Ureter (tissue), 1 donor: ENCODE data around the gene ABCC5. TPM values are rescaled to one million over a fixed set of nuclear protein-coding genes. Genes with fewer than 3 reads are reported as not detected.
A peak's percentile ranks its signal among the peaks of the same experiment; 100 is the strongest.
"Not testable (repeated sequence)": the region's sequence is repeated elsewhere in the genome, so short reads cannot be mapped to it uniquely, and the experiment has no call there.

Experiments used
- DNase-seq: peaks from one replicate; pipeline ENCODE4 v3.0.0-alpha.2; 2020; ENCODE audit warnings: low spot score
- total RNA-seq: library from RNA; stranded (reverse); gene quantifications from one replicate; pipeline ENCODE4 v1.2.4, GENCODE V29; 2023
- donor health status: DM: yes; HTN: yes; CAD: no.

The ABCC5 gene
- total RNA-seq = 119 TPM

- peak; percentile 94 for DNase-seq
These were observed at the start of gene ABCC5 for GRCh38 chr3:184017672-184018423. ABCC5 (minus strand) TSS chr3:184017884; CDS start chr3:184014392, 3,492 bp downstream.

GRCh38 chr3:184066211-184066610 is 48.5 kb upstream of the ABCC5 start:
- no peak for DNase-seq

GRCh38 chr3:184062637-184063036 is 45.0 kb upstream of the ABCC5 start:
- no peak for DNase-seq

GRCh38 chr3:184059424-184059823 is 41.7 kb upstream of the ABCC5 start:
- no peak for DNase-seq

- DNase-seq = no peak
These were observed 40.3 kb upstream of the ABCC5 start for GRCh38 chr3:184058029-184058428.

- DNase-seq = no peak
These were observed 35.1 kb upstream of the ABCC5 start, which contains the start of gene HTR3C for GRCh38 chr3:184052767-184053166. HTR3C (plus strand) TSS chr3:184053047; CDS start chr3:184053081, 34 bp downstream.

- no peak for DNase-seq
These were observed 32.6 kb upstream of the ABCC5 start for GRCh38 chr3:184050217-184050847.

GRCh38 chr3:184045995-184046394 is 28.3 kb upstream of the ABCC5 start:
- no peak for DNase-seq

- no peak for DNase-seq
These were observed 24.9 kb upstream of the ABCC5 start for GRCh38 chr3:184042617-184043016.

- DNase-seq = no peak
These were observed 22.3 kb upstream of the ABCC5 start for GRCh38 chr3:184040010-184040409.

GRCh38 chr3:184039414-184039813 is 21.7 kb upstream of the ABCC5 start:
- DNase-seq = no peak

GRCh38 chr3:184038307-184038706 is 20.6 kb upstream of the ABCC5 start:
- DNase-seq = not testable (repeated sequence)

GRCh38 chr3:184037816-184038215 is 20.1 kb upstream of the ABCC5 start:
- no peak for DNase-seq

GRCh38 chr3:184031187-184031792 is 13.6 kb upstream of the ABCC5 start, which contains the start of gene HTR3D:
HTR3D (plus strand) TSS chr3:184031742; CDS start chr3:184031742, 0 bp downstream.
- DNase-seq = no peak

- no peak for DNase-seq
These were observed 12.9 kb upstream of the ABCC5 start for GRCh38 chr3:184030536-184030935.

GRCh38 chr3:184029443-184029842 is 11.8 kb upstream of the ABCC5 start:
- DNase-seq = no peak

GRCh38 chr3:184028275-184028890 is 10.7 kb upstream of the ABCC5 start:
- DNase-seq = not testable (repeated sequence)

GRCh38 chr3:184025256-184025655 is 7.6 kb upstream of the ABCC5 start:
- DNase-seq = not testable (repeated sequence)

- DNase-seq = no peak
These were observed 4.6 kb upstream of the ABCC5 start for GRCh38 chr3:184022323-184022722.

- DNase-seq = no peak
These were observed 815 bp upstream of the ABCC5 start for GRCh38 chr3:184018424-184018973.

GRCh38 chr3:184016811-184017671 is 643 bp downstream of the ABCC5 start:
- DNase-seq = peak; percentile 62
